ENCODE results near the gene C4orf36. TPM values are rescaled to one million over a fixed set of nuclear protein-coding genes. Genes with fewer than 3 reads are reported as not detected.

The C4orf36 gene
- total RNA-seq, 1 donor from 2014 or later = not detected

- no peak for DNase-seq (ENCODE audit: extremely low read depth, low read depth, low spot score)
Observed at GRCh38 chr4:86870442-86871069, 21.7 kb downstream of the C4orf36 start.

- no peak for DNase-seq (ENCODE audit: extremely low read depth, low read depth, low spot score)
Observed at GRCh38 chr4:86857341-86858052, 34.7 kb downstream of the C4orf36 start.

DNA sequence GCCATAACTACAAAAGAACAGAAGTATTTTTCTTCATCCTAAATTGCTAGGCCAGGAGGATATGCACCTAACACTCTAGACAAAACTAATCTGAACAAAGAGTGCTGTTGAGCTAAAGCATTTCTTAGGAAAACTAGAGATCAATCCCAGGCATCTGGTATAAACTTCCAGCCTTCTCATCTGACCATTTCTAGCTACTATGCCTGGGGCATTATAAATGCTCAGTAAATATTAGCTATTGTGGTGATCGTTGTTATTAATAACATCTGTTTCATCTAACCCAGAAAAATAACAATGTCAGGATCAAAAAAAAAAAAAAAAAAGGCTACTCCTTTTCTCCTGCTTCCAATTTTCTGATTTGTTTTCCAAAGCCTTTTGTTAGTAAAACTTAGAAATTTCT is 35.3 kb downstream of the C4orf36 start:
- DNase-seq (ENCODE audit: extremely low read depth, low read depth, low spot score) = no peak

DNA sequence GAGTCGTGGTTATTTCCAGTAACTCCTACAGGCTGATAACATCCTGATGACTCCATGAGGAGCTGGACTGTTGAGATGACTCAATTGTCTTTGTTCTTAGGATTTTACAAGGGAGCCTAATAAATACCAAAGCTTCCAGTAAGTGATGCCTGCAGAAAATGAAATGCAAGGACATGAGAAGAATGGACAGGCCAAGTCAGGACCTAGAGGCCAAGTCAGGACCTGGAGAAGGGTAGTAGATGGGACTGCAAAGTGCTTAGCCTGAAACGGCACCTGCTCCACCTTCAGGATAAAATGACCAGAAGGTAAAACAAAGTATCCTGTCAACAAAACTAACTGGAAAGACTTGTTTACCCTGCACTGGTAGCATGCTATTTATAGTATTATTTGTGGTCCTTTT is 36.6 kb downstream of the C4orf36 start:
- DNase-seq (ENCODE audit: extremely low read depth, low read depth, low spot score) = no peak

- DNase-seq (ENCODE audit: extremely low read depth, low read depth, low spot score) = no peak
Observed at GRCh38 chr4:86853209-86853608, 39.0 kb downstream of the C4orf36 start.

GRCh38 chr4:86848732-86849619 is 43.2 kb downstream of the C4orf36 start, which contains the start of gene SLC10A6:
Gene SLC10A6, minus strand, starts transcription at chr4:86849384. Its CDS starts 269 bp downstream, at chr4:86849115.
- no peak for DNase-seq (ENCODE audit: extremely low read depth, low read depth, low spot score)

- no peak for DNase-seq (ENCODE audit: extremely low read depth, low read depth, low spot score)
Observed at GRCh38 chr4:86848136-86848535, 44.1 kb downstream of the C4orf36 start.

DNA sequence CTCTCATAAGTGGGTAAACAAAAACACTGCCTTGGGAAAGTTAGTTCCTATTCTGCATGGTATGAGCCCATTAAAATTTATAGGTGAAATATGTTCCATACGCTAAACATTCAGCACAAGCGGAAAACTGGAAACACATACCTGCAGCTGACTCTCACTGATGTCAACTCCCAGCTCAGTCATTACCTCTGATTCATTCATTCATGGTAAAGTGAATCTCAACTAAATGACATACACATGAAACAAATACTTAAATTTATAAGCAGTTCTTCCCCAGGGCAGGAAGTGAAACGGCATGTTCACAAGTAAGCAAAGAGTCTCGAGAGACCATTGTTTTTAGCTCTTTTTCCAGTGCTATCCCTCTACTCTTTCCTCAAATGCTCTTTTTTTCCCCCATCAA is 44.7 kb downstream of the C4orf36 start:
- no peak for DNase-seq (ENCODE audit: extremely low read depth, low read depth, low spot score)

GRCh38 chr4:86846921-86847320 is 45.3 kb downstream of the C4orf36 start:
- DNase-seq (ENCODE audit: extremely low read depth, low read depth, low spot score) = no peak

DNA sequence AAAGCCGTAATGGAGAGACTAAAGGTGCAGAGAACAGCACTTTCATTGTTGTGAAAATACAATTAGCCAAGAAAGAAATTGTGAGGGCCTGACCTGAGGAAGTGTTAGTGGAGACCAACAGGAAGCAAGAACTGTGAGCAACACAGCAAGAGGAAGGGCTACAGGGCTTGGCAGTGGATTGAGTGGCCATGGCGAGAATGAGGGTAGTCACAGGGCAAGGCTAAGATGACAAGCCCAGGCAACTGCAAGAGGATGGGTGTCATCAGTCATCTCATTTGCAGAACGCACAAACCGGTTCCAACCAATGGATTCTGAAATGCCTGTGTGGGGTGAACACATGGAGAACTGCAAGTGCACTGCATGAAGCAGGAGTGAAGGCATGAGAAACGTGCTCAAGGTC is 46.6 kb downstream of the C4orf36 start:
- DNase-seq (ENCODE audit: extremely low read depth, low read depth, low spot score) = peak; percentile 25

DNA sequence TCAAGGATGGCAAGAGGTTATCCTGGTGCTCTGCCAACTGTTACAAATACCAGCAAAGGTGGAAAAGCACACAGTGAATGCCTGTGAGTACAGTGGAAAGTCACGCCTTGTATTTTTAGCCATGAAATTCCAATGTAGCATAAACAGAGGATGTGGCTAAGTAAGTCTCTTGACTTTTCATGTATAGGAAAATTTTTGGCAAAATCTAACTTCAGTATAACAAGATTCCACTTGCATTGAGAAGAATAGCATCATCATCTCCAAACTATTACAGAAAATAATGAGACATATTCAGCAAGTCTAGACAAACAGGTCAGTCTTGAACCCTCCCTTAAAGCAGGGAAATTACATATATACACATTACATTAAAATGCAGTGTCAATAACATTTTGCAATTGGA is 50.9 kb downstream of the C4orf36 start:
- DNase-seq (ENCODE audit: extremely low read depth, low read depth, low spot score) = no peak

- no peak for DNase-seq (ENCODE audit: extremely low read depth, low read depth, low spot score)
Observed at GRCh38 chr4:86840858-86841257, 51.4 kb downstream of the C4orf36 start.

- DNase-seq (ENCODE audit: extremely low read depth, low read depth, low spot score) = no peak
Observed at GRCh38 chr4:86837691-86838503, 54.3 kb downstream of the C4orf36 start.

- no peak for DNase-seq (ENCODE audit: extremely low read depth, low read depth, low spot score)
Observed at GRCh38 chr4:86835677-86836076, 56.5 kb downstream of the C4orf36 start.

DNA sequence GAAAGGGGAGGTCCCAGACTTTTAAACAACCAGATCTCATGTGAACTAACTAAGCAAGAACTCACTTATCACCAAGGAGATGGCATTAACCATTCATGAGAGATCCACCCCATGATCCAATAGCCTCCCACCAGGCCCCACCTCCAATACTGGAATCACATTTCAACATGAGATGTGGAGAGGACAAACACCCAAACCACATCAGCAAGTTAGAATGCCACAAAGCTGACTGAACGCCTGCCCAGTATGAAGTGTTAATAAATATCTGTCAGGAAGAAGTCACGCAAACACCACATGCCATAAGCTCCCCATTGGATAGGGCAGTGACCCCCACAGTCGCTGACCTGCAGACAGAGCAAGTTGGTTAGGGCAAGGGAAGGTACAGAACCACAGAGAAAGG is 57.3 kb downstream of the C4orf36 start:
- no peak for DNase-seq (ENCODE audit: extremely low read depth, low read depth, low spot score)

- no peak for DNase-seq (ENCODE audit: extremely low read depth, low read depth, low spot score)
Observed at GRCh38 chr4:86833615-86834014, 58.6 kb downstream of the C4orf36 start.

DNA sequence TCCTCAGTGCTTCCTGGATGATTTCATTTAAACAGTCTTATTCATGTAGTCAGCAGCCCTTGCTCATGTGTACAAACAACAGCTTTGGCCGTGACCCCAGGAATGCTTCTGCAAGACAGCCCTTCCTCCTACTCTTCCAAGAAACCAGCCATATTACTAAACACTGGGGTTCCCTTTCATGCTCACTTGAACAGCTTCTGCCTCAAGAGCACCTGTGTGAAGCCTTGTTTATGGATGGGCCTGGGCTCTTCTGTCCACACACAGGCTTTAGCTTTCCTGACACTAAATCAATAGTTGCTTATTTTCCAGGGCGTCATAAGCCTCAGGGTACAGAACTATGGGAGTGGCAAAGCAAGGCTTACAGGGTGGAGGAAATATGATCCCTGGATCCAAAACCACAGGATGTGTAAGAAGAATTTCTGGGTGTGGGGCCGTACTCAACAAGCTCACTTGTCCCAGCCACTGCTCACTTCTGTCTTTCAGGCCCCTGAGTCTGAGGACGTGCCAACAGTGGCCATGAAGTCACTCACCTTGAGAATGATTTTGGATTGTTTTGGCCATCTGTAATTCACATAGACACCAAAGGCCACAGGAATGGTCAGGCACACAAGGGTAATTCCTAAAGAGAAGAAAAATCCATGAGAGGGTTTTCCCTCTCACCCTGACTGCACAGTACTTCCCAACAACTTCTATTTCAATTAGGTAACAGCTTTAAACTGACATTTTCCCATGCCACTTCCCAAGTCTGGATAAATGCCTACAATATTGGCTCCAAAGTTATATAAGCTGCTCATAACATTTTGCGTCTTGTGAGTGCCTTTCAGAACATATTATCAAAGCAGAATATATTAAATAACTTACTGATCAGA is 60.7 kb downstream of the C4orf36 start:
- DNase-seq (ENCODE audit: extremely low read depth, low read depth, low spot score) = no peak

Data from glomerular endothelial cell (primary cell).